Stimulated activated CD4-positive, alpha-beta T cell treated with anti-CD3 and anti-CD28 coated beads, TNF-alpha, amount 100 ng/mL, for 48 hours (primary cell): Measurements from ENCODE around the gene ADARB2.
"Not testable (repeated sequence)": the region's sequence is repeated elsewhere in the genome, so short reads cannot be mapped to it uniquely, and the experiment has no call there.

Experiments
- DNase-seq, 3 donors: peaks; one replicate each; pipeline ENCODE4 v3.0.0-alpha.2; 2020; ENCODE audit warnings: low read depth in 3 of 3

The ADARB2 gene

GRCh38 chr10:1358860-1359625 is 378.3 kb downstream of the ADARB2 start:
- DNase-seq, result peak in 2 of 3 donors; percentile 13 to 24

- no peak for DNase-seq
Observed at GRCh38 chr10:1358147-1358546, 379.2 kb downstream of the ADARB2 start.

GRCh38 chr10:1356349-1356748 is 381.0 kb downstream of the ADARB2 start:
- DNase-seq, result no peak

GRCh38 chr10:1354809-1355710 is 382.3 kb downstream of the ADARB2 start:
- no peak for DNase-seq

GRCh38 chr10:1352296-1352695 is 385.0 kb downstream of the ADARB2 start:
- not testable (repeated sequence) for DNase-seq

- no peak for DNase-seq
Observed at GRCh38 chr10:1348773-1349050, 388.6 kb downstream of the ADARB2 start.

- DNase-seq, result no peak
Observed at GRCh38 chr10:1347962-1348772, 389.2 kb downstream of the ADARB2 start.

- DNase-seq, result no peak
Observed at GRCh38 chr10:1347525-1347924, 389.8 kb downstream of the ADARB2 start.

- DNase-seq, result no peak
Observed at GRCh38 chr10:1346201-1346600, 391.1 kb downstream of the ADARB2 start.

- no peak for DNase-seq
Observed at GRCh38 chr10:1345368-1345767, 392.0 kb downstream of the ADARB2 start.

GRCh38 chr10:1344846-1345245 is 392.5 kb downstream of the ADARB2 start:
- DNase-seq, result no peak

GRCh38 chr10:1344408-1344807 is 392.9 kb downstream of the ADARB2 start:
- DNase-seq, result no peak

- DNase-seq, result no peak
Observed at GRCh38 chr10:1343176-1343575, 394.1 kb downstream of the ADARB2 start.

GRCh38 chr10:1341052-1341451 is 396.3 kb downstream of the ADARB2 start:
- not testable (repeated sequence) for DNase-seq

- DNase-seq, result no peak
Observed at GRCh38 chr10:1339396-1339795, 397.9 kb downstream of the ADARB2 start.

GRCh38 chr10:1335642-1336041 is 401.7 kb downstream of the ADARB2 start:
- no peak for DNase-seq

- no peak for DNase-seq
Observed at GRCh38 chr10:1333981-1334380, 403.3 kb downstream of the ADARB2 start.

- no peak for DNase-seq
Observed at GRCh38 chr10:1331560-1331959, 405.8 kb downstream of the ADARB2 start.

- no peak for DNase-seq
Observed at GRCh38 chr10:1329622-1330021, 407.7 kb downstream of the ADARB2 start.

GRCh38 chr10:1328981-1329614 is 408.2 kb downstream of the ADARB2 start:
- no peak for DNase-seq

GRCh38 chr10:1328161-1328823 is 409.0 kb downstream of the ADARB2 start:
- no peak for DNase-seq
